CD14-positive monocyte (primary cell): ENCODE results near the gene DNMT3A. TPM values are rescaled to one million over a fixed set of nuclear protein-coding genes. Genes with fewer than 3 reads are reported as not detected.

Source experiments
- DNase-seq, 3 donors: peaks; one replicate each; pipeline ENCODE4 v3.0.0-alpha.2; 2011 to 2022
- H2AFZ ChIP-seq: 2 replicates; pipeline ENCODE4 v1.6.0; 2012; ENCODE audit warnings: mild to moderate bottlenecking, low read depth, low read length, inconsistent platforms; ENCODE audit not compliant: insufficient read depth, poor library complexity, severe bottlenecking
- H3K27ac ChIP-seq, 2 donors: 1 replicate in 1 of 2; 2 replicates in 1 of 2; pipeline ENCODE4 v1.5.1; 2012 to 2013; ENCODE audit warnings: low read length in 2 of 2, control low read depth in 1 of 2, inconsistent platforms in 1 of 2, low read depth in 1 of 2, mild to moderate bottlenecking in 1 of 2
- H3K27me3 ChIP-seq, 2 donors: one replicate each; pipeline versions ENCODE4 v1.6.0 to v1.6.1; 2011 to 2013; ENCODE audit warnings: low read length in 2 of 2; ENCODE audit not compliant: control insufficient read depth in 2 of 2, insufficient read depth in 2 of 2
- H3K36me3 ChIP-seq, 2 donors: replicated peaks in 1 of 2; 1 replicate in 1 of 2; 2 replicates in 1 of 2; pipeline versions ENCODE4 v1.5.1 to v1.6.1; 2012 to 2013; ENCODE audit warnings: low read length in 2 of 2, control low read depth in 1 of 2, inconsistent platforms in 1 of 2, mild to moderate bottlenecking in 1 of 2; ENCODE audit not compliant: insufficient read depth in 2 of 2, control insufficient read depth in 1 of 2
- H3K4me1 ChIP-seq, 2 donors: 1 replicate in 1 of 2; 2 replicates in 1 of 2; pipeline versions ENCODE4 v1.5.1 to v1.6.1; 2012 to 2013; ENCODE audit warnings: low read length in 2 of 2, control low read depth in 1 of 2, inconsistent platforms in 1 of 2, mild to moderate bottlenecking in 1 of 2, moderate library complexity in 1 of 2; ENCODE audit not compliant: insufficient read depth in 2 of 2, control insufficient read depth in 1 of 2
- H3K4me2 ChIP-seq: replicated peaks from 2 replicates; pipeline ENCODE3; 2012; ENCODE audit warnings: low read length, moderate library complexity, mild to moderate bottlenecking; ENCODE audit not compliant: poor library complexity, severe bottlenecking; ENCODE audit errors: extremely low read depth
- H3K4me3 ChIP-seq, 3 experiments: fragments of 200-600 bp in 1 of 3; sonication (generic) in 1 of 3; replicated peaks in 1 of 3; 1 replicate in 2 of 3; 2 replicates in 1 of 3; pipeline ENCODE4 v1.5.1; 2011 to 2013; ENCODE audit warnings: low read length in 3 of 3, mild to moderate bottlenecking in 3 of 3, control low read depth in 2 of 3, low read depth in 2 of 3, inconsistent platforms in 1 of 3, moderate library complexity in 1 of 3
- H3K79me2 ChIP-seq: 2 replicates; pipeline ENCODE4 v1.6.0; 2012; ENCODE audit warnings: mild to moderate bottlenecking, control low read depth, inconsistent platforms, low read length, moderate library complexity; ENCODE audit not compliant: insufficient read depth
- H3K9ac ChIP-seq: 2 replicates; pipeline ENCODE4 v1.6.0; 2017; ENCODE audit warnings: low read length, mild to moderate bottlenecking; ENCODE audit not compliant: insufficient read depth, poor library complexity, severe bottlenecking
- H3K9me3 ChIP-seq, 2 donors: replicated peaks in 1 of 2; 1 replicate in 1 of 2; 2 replicates in 1 of 2; pipeline versions ENCODE4 v1.5.1 to v1.6.1; 2012 to 2013; ENCODE audit warnings: low read length in 2 of 2, control low read depth in 1 of 2; ENCODE audit not compliant: control insufficient read depth in 1 of 2, insufficient read depth in 1 of 2
- H4K20me1 ChIP-seq: 2 replicates; pipeline ENCODE4 v1.6.0; 2012; ENCODE audit warnings: mild to moderate bottlenecking, low read length, control low read depth, moderate library complexity; ENCODE audit not compliant: insufficient read depth
- H3K27ac Mint-ChIP-seq, 7 donors: one replicate each; pipeline ENCODE4 v1.8.0; 2020; ENCODE audit warnings: mild to moderate bottlenecking in 7 of 7, mixed read lengths in 7 of 7, moderate library complexity in 6 of 7, inconsistent platforms in 2 of 7
- H3K27me3 Mint-ChIP-seq, 3 donors: one replicate each; pipeline ENCODE4 v1.8.0; 2021 to 2022; ENCODE audit warnings: low read depth in 3 of 3, mild to moderate bottlenecking in 3 of 3, mixed read lengths in 3 of 3, moderate library complexity in 3 of 3, inconsistent platforms in 1 of 3
- H3K36me3 Mint-ChIP-seq, 2 donors: one replicate each; pipeline ENCODE4 v1.8.0; 2020; ENCODE audit warnings: mixed read lengths in 2 of 2, inconsistent platforms in 1 of 2, mild to moderate bottlenecking in 1 of 2
- H3K4me1 Mint-ChIP-seq: one replicate; pipeline ENCODE4 v1.8.0; 2020; ENCODE audit warnings: mild to moderate bottlenecking, mixed read lengths
- H3K4me3 Mint-ChIP-seq, 2 donors: one replicate each; pipeline ENCODE4 v1.8.0; 2020; ENCODE audit warnings: mild to moderate bottlenecking in 2 of 2, mixed read lengths in 2 of 2, moderate library complexity in 1 of 2
- H3K9me3 Mint-ChIP-seq, 7 donors: one replicate each; pipeline ENCODE4 v1.8.0; 2020 to 2022; ENCODE audit warnings: mixed read lengths in 7 of 7, mild to moderate bottlenecking in 6 of 7, moderate library complexity in 6 of 7, inconsistent platforms in 2 of 7
- CTCF ChIP-seq: fragments of 200-600 bp; IDR thresholded peaks from one replicate; pipeline ENCODE4 v1.8.0; 2022; ENCODE audit warnings: antibody characterized with exemption, mild to moderate bottlenecking
- WGBS: methylation state at CpG from one replicate; pipeline ENCODE4 v1.1.5; 2013; ENCODE audit warnings: missing lambda C conversion rate; ENCODE audit not compliant: insufficient coverage; 5-methylcytosine and 5-hydroxymethylcytosine counted together
- intact Hi-C, 2 donors: fragments of 100-400 bp; cut with micrococcal nuclease; formaldehyde crosslinking; loops; one replicate each; pipeline versions ENCODE4 v1.15.0 to v1.15.1; 2023
- polyA plus RNA-seq, 3 donors: library from polyadenylated mRNA; depleted of rRNA in 1 of 3; unstranded in 2 of 3; stranded (reverse) in 1 of 3; fragments of 300-500 nt in 2 of 3; fragments of >200 nt in 1 of 3; fragmentation: Illumina TruSeq in 2 of 3; gene quantifications; 1 replicate in 2 of 3; 2 replicates in 1 of 3; pipeline ENCODE4 v1.2.3, GENCODE V29; 2012 to 2021

Gene DNMT3A
- polyA plus RNA-seq, 3 donors, result 1.7 to 7.9 (median 2.7) TPM

- Histone ChIP-seq H3K4me1 (peaks cover 6 to 7% of the 10 kb centered on the region in 2 donors), H3K4me3 (no peak overlapping the region), H3K27ac (no peak overlapping the region), H3K4me2 (no peak overlapping the region), H3K9me3 (no peaks in the 10 kb centered on the region), H3K79me2 (no peaks in the 10 kb centered on the region), H2AFZ (no peak overlapping the region), H3K9ac (no peak overlapping the region), H3K36me3 (no peaks in the 10 kb centered on the region), H3K27me3 (no peaks in the 10 kb centered on the region), H4K20me1 (no peaks in the 10 kb centered on the region)
- Mint-ChIP-seq H3K4me1 (peaks cover 10% of the 10 kb centered on the region), H3K27me3 (peaks cover 0 to 4% (median 0%) of the 10 kb centered on the region in 3 donors), H3K27ac (no peak overlapping the region), H3K36me3 (no peaks in the 10 kb centered on the region), H3K9me3 (no peaks in the 10 kb centered on the region), H3K4me3 (no peak overlapping the region)
- DNase-seq, result no peak
- 100% methylated on average over 4 of the region's 4 CpGs for WGBS
- no peak for TF ChIP-seq CTCF
- intact Hi-C loops, result no loop called here
These were observed 120.1 kb downstream of the DNMT3A start for GRCh38 chr2:25221579-25221978.

GRCh38 chr2:25220313-25220712 is 121.4 kb downstream of the DNMT3A start:
- H3K27ac ChIP-seq, result no peak overlapping the region
- WGBS, result 71% methylated on average over 2 of the region's 3 CpGs
- H2AFZ ChIP-seq, result no peak overlapping the region
- no peak overlapping the region for H3K9ac ChIP-seq
- DNase-seq, result no peak
- TF ChIP-seq CTCF, result no peak
- no peaks in the 10 kb centered on the region for H3K27me3 ChIP-seq
- Mint-ChIP-seq H3K4me1 (peaks cover 10% of the 10 kb centered on the region), H3K36me3 (no peaks in the 10 kb centered on the region), H3K4me3 (no peak overlapping the region), H3K9me3 (no peaks in the 10 kb centered on the region), H3K27me3 (peaks cover 0 to 4% (median 3%) of the 10 kb centered on the region in 3 donors), H3K27ac (peak overlapping the region in 1 of 7 donors; percentile 13)
- no peaks in the 10 kb centered on the region for H3K9me3 ChIP-seq
- intact Hi-C loops, result no loop called here
- no peaks in the 10 kb centered on the region for H3K79me2 ChIP-seq
- no peak overlapping the region for H3K4me2 ChIP-seq
- H4K20me1 ChIP-seq, result no peaks in the 10 kb centered on the region
- H3K4me3 ChIP-seq, result no peak overlapping the region
- H3K4me1 ChIP-seq, result peaks cover 10 to 11% of the 10 kb centered on the region in 2 donors
- no peaks in the 10 kb centered on the region for H3K36me3 ChIP-seq
